Body of pancreas (tissue), 4 donors: ENCODE measurements around the gene MICB. TPM values are rescaled to one million over a fixed set of nuclear protein-coding genes. Genes with fewer than 3 reads are reported as not detected.
A peak's percentile ranks its signal among the peaks of the same experiment; 100 is the strongest.
"Not testable (repeated sequence)": the region's sequence is repeated elsewhere in the genome, so short reads cannot be mapped to it uniquely, and the experiment has no call there.

Source experiments
- ATAC-seq: fragments of 150-250 bp; one replicate; pipeline ENCODE4 v1.9.1; 2016
- DNase-seq, 4 donors: peaks; one replicate each; pipeline ENCODE4 v3.0.0-alpha.2; 2019
- H3K27ac ChIP-seq, 4 donors: fragments of 200-600 bp; sonication (generic); 1 replicate in 3 of 4; 2 replicates in 1 of 4; pipeline versions ENCODE4 v1.5.1 to v1.6.1; 2016 to 2019; ENCODE audit warnings: mild to moderate bottlenecking in 1 of 4, mixed read lengths in 1 of 4, moderate library complexity in 1 of 4
- H3K27me3 ChIP-seq, 2 donors: fragments of 200-600 bp; sonication (generic); one replicate each; pipeline ENCODE4 v1.6.0; 2016; ENCODE audit warnings: mild to moderate bottlenecking in 1 of 2
- H3K36me3 ChIP-seq, 2 donors: fragments of 200-600 bp; sonication (generic); replicated peaks in 1 of 2; 2 replicates each; pipeline ENCODE4 v1.5.1; 2016; ENCODE audit warnings: low read depth in 2 of 2; ENCODE audit not compliant: insufficient read depth in 1 of 2
- H3K4me1 ChIP-seq: fragments of 200-600 bp; sonication (generic); one replicate; pipeline ENCODE4 v1.6.0; 2016
- H3K4me3 ChIP-seq, 2 donors: fragments of 200-600 bp; sonication (generic); 1 replicate in 1 of 2; 2 replicates in 1 of 2; pipeline ENCODE4 v1.5.1; 2016 to 2019
- H3K9me3 ChIP-seq, 3 donors: fragments of 200-600 bp; sonication (generic); 1 replicate in 2 of 3; 2 replicates in 1 of 3; pipeline ENCODE4 v1.5.1; 2016
- CTCF ChIP-seq, 7 experiments: fragments of 450-650 bp in 4 of 7; fragments of 200-600 bp in 3 of 7; sonication (generic) in 3 of 7; IDR thresholded peaks; one replicate each; pipeline ENCODE4 v1.5.1; 2016 to 2019; ENCODE audit warnings: antibody characterized with exemption in 7 of 7
- POLR2A ChIP-seq, 3 donors: fragments of 450-650 bp; IDR thresholded peaks; one replicate each; pipeline ENCODE4 v1.6.1; 2016; ENCODE audit warnings: antibody characterized with exemption in 3 of 3, mild to moderate bottlenecking in 2 of 3
- WGBS, 2 donors: methylation state at CpG; one replicate each; pipeline ENCODE4 v1.1.5; 2017; 5-methylcytosine and 5-hydroxymethylcytosine counted together
- intact Hi-C: fragments of 100-400 bp; cut with DNase I; formaldehyde crosslinking; loops from one replicate; pipeline ENCODE4 v1.15.1; 2023
- total RNA-seq, 2 donors: library from RNA; depleted of rRNA; stranded (reverse); fragments of >200 nt; gene quantifications; one replicate each; pipeline ENCODE4 v1.1.0, GENCODE V29; 2016

The MICB gene
- under 1 TPM in 1 of 2 donors, not detected in 1; 0.78 TPM for total RNA-seq

GRCh38 chr6:31497531-31498476 is at the start of gene MICB:
MICB (plus strand) TSS chr6:31498145; CDS start chr6:31498194, 49 bp downstream.
- Histone ChIP-seq H3K36me3 (no peaks in the 10 kb centered on the region), H3K9me3 (no peaks in the 10 kb centered on the region), H3K27me3 (no peaks in the 10 kb centered on the region)

GRCh38 chr6:31450751-31451150 is 47.2 kb upstream of the MICB start:
- DNase-seq: no peak
- H3K36me3 ChIP-seq: no peaks in the 10 kb centered on the region
- ATAC-seq: no peak
- H3K27me3 ChIP-seq: no peaks in the 10 kb centered on the region
- no peak overlapping the region for H3K4me3 ChIP-seq
- no peaks in the 10 kb centered on the region for H3K9me3 ChIP-seq
- WGBS, 2 donors: 51 to 65% methylated on average over 4 of the region's 4 CpGs
- intact Hi-C loops: no loop called here
- H3K27ac ChIP-seq: no peak overlapping the region
- TF ChIP-seq CTCF (IDR thresholded peaks at IDR 0.05) (no peak), POLR2A (IDR thresholded peaks at IDR 0.05) (no peak)
- H3K4me1 ChIP-seq: no peaks in the 10 kb centered on the region

More at GRCh38 chr6:31497531-31498476, at the start of gene MICB:
- peak in 1 of 3 donors; percentile 56 for TF ChIP-seq POLR2A (IDR thresholded peaks at IDR 0.05)
- peak in 1 of 7 experiments; percentile 22 for TF ChIP-seq CTCF (IDR thresholded peaks at IDR 0.05)
- peak within 1 kb of the TSS in 2 of 4 donors; percentile 32 to 56 for H3K27ac ChIP-seq
- intact Hi-C loops: loop anchor here (10.0 kb wide), 1 partner anchor 97 kb away; the partner anchor contains the start of gene NCR3
- DNase-seq (peak; percentile 74 to 89 (median 81)), ATAC-seq (peak; percentile 74)
- H3K4me1 ChIP-seq: peaks cover 23% of the 10 kb centered on the region
- peak within 1 kb of the TSS in 1 of 2 donors; percentile 63 for H3K4me3 ChIP-seq
- 0 to 2% methylated on average over 49 to 54 of the region's 64 CpGs for WGBS, 2 donors

GRCh38 chr6:31452859-31453258 is 45.1 kb upstream of the MICB start:
- intact Hi-C loops: no loop called here
- DNase-seq: no peak
- H3K4me3 ChIP-seq: no peak overlapping the region
- H3K36me3 ChIP-seq: no peaks in the 10 kb centered on the region
- no peak for ATAC-seq
- H3K9me3 ChIP-seq: no peaks in the 10 kb centered on the region
- TF ChIP-seq POLR2A (IDR thresholded peaks at IDR 0.05) (no peak), CTCF (IDR thresholded peaks at IDR 0.05) (no peak)
- H3K27ac ChIP-seq: no peak overlapping the region
- H3K27me3 ChIP-seq: no peaks in the 10 kb centered on the region
- no peaks in the 10 kb centered on the region for H3K4me1 ChIP-seq

GRCh38 chr6:31453259-31453658 is 44.7 kb upstream of the MICB start:
- no peaks in the 10 kb centered on the region for H3K4me1 ChIP-seq
- no peak for TF ChIP-seq CTCF (IDR thresholded peaks at IDR 0.05)
- TF ChIP-seq POLR2A (IDR thresholded peaks at IDR 0.05): no peak
- no peaks in the 10 kb centered on the region for H3K9me3 ChIP-seq
- intact Hi-C loops: no loop called here
- ATAC-seq: no peak
- no peak for DNase-seq
- no peak overlapping the region for H3K27ac ChIP-seq
- H3K36me3 ChIP-seq: no peaks in the 10 kb centered on the region
- H3K4me3 ChIP-seq: no peak overlapping the region
- H3K27me3 ChIP-seq: no peaks in the 10 kb centered on the region
- WGBS, 2 donors: 62 to 66% methylated on average over 2 of the region's 2 CpGs

- DNase-seq, ATAC-seq, H3K27ac ChIP-seq, H3K4me3 ChIP-seq, H3K36me3 ChIP-seq, H3K27me3 ChIP-seq, intact Hi-C loops, H3K9me3 ChIP-seq: not testable (repeated sequence)
- 80% methylated on average over 5 of the region's 5 CpGs for WGBS, 2 donors
- peaks cover 22% of the 10 kb centered on the region for H3K4me1 ChIP-seq
Observed at GRCh38 chr6:31459864-31460263, 38.1 kb upstream of the MICB start.
